H9 (cell line): ENCODE measurements around the gene TGFB3. TPM values are rescaled to one million over a fixed set of nuclear protein-coding genes. Genes with fewer than 3 reads are reported as not detected.

ENCODE experiments used
- DNase-seq: peaks from one replicate; pipeline ENCODE4 v3.0.0-alpha.2; 2017
- H2AFZ ChIP-seq: one replicate; pipeline ENCODE4 v1.6.1; 2013; ENCODE audit warnings: mild to moderate bottlenecking, low read length, control low read depth, moderate library complexity
- H2AK5ac ChIP-seq: 2 replicates; pipeline ENCODE4 v1.6.1; 2013; ENCODE audit warnings: low read length, control low read depth, mixed read lengths; ENCODE audit not compliant: insufficient read length
- H2BK120ac ChIP-seq: one replicate; pipeline ENCODE4 v1.6.1; 2013; ENCODE audit warnings: low read depth, mild to moderate bottlenecking, low read length, control low read depth, inconsistent platforms; ENCODE audit not compliant: poor library complexity, severe bottlenecking
- H2BK12ac ChIP-seq: 2 replicates; pipeline ENCODE4 v1.6.1; 2013; ENCODE audit warnings: low read length, control low read depth, mixed read lengths, low read depth; ENCODE audit not compliant: insufficient read length
- H2BK15ac ChIP-seq: 2 replicates; pipeline ENCODE4 v1.6.1; 2013; ENCODE audit warnings: low read depth, low read length, control low read depth
- H2BK20ac ChIP-seq: one replicate; pipeline ENCODE4 v1.6.1; 2013; ENCODE audit warnings: low read depth, mild to moderate bottlenecking, low read length, control low read depth, inconsistent platforms; ENCODE audit not compliant: poor library complexity, severe bottlenecking
- H2BK5ac ChIP-seq: 2 replicates; pipeline ENCODE4 v1.6.1; 2013; ENCODE audit warnings: low read length, control low read depth, mixed read lengths; ENCODE audit not compliant: insufficient read length
- H3K14ac ChIP-seq: 2 replicates; pipeline ENCODE4 v1.6.1; 2013; ENCODE audit warnings: low read length, control low read depth; ENCODE audit not compliant: insufficient read depth
- H3K18ac ChIP-seq: 2 replicates; pipeline ENCODE4 v1.6.1; 2013; ENCODE audit warnings: low read depth, mild to moderate bottlenecking, mixed read lengths, low read length, control low read depth; ENCODE audit not compliant: insufficient read length
- H3K23ac ChIP-seq: 2 replicates; pipeline ENCODE4 v1.6.1; 2013; ENCODE audit warnings: low read length, control low read depth, mixed read lengths, low read depth; ENCODE audit not compliant: insufficient read length
- H3K23me2 ChIP-seq: 2 replicates; pipeline ENCODE4 v1.6.1; 2013; ENCODE audit warnings: low read depth, mild to moderate bottlenecking, mixed read lengths, low read length, control low read depth; ENCODE audit not compliant: insufficient read length, poor library complexity, severe bottlenecking
- H3K27ac ChIP-seq: 2 replicates; pipeline ENCODE4 v1.5.1; 2013; ENCODE audit warnings: low read length, control low read depth, mixed read lengths, low read depth; ENCODE audit not compliant: insufficient read length
- H3K27me3 ChIP-seq: 2 replicates; pipeline ENCODE4 v1.6.1; 2013; ENCODE audit warnings: low read length, control low read depth, inconsistent platforms; ENCODE audit not compliant: insufficient read depth
- H3K4ac ChIP-seq: 2 replicates; pipeline ENCODE4 v1.6.1; 2013; ENCODE audit warnings: low read depth, mild to moderate bottlenecking, control low read depth, inconsistent platforms, low read length, moderate library complexity
- H3K4me1 ChIP-seq: 2 replicates; pipeline ENCODE4 v1.6.1; 2013; ENCODE audit warnings: low read length, control low read depth, inconsistent platforms; ENCODE audit not compliant: insufficient read depth
- H3K4me2 ChIP-seq: 2 replicates; pipeline ENCODE4 v1.6.1; 2013; ENCODE audit warnings: low read length, control low read depth, mixed read lengths; ENCODE audit not compliant: insufficient read length, insufficient read depth
- H3K56ac ChIP-seq: 2 replicates; pipeline ENCODE4 v1.6.1; 2013; ENCODE audit warnings: low read depth, mild to moderate bottlenecking, mixed read lengths, low read length, control low read depth; ENCODE audit not compliant: insufficient read length
- H3K79me1 ChIP-seq: 2 replicates; pipeline ENCODE4 v1.6.1; 2013; ENCODE audit warnings: low read depth, mild to moderate bottlenecking, moderate library complexity, low read length, control low read depth, inconsistent platforms; ENCODE audit not compliant: insufficient read depth, poor library complexity, severe bottlenecking
- H3K79me2 ChIP-seq: 2 replicates; pipeline ENCODE4 v1.6.1; 2013; ENCODE audit warnings: low read length, control low read depth, inconsistent platforms; ENCODE audit not compliant: insufficient read depth
- H3K9ac ChIP-seq: 2 replicates; pipeline ENCODE4 v1.6.1; 2013; ENCODE audit warnings: low read length, control low read depth, mixed read lengths; ENCODE audit not compliant: insufficient read length; ENCODE audit errors: extremely low read depth
- H3K9me3 ChIP-seq: one replicate; pipeline ENCODE4 v1.6.1; 2013; ENCODE audit warnings: low read depth, low read length, inconsistent platforms; ENCODE audit not compliant: control insufficient read depth
- H3T11ph ChIP-seq: one replicate; pipeline ENCODE4 v1.6.1; 2013; ENCODE audit warnings: mild to moderate bottlenecking, low read length, control low read depth, inconsistent platforms
- H4K20me1 ChIP-seq: one replicate; pipeline ENCODE4 v1.6.1; 2013; ENCODE audit not compliant: control insufficient read depth, insufficient read length, insufficient read depth
- H4K5ac ChIP-seq: 2 replicates; pipeline ENCODE4 v1.6.1; 2013; ENCODE audit warnings: low read depth, mild to moderate bottlenecking, mixed read lengths, low read length, control low read depth; ENCODE audit not compliant: insufficient read length
- H4K8ac ChIP-seq: replicated peaks from 2 replicates; pipeline ENCODE4 v1.6.1; 2013; ENCODE audit warnings: low read length, control low read depth, mixed read lengths, low read depth; ENCODE audit not compliant: insufficient read length
- H4K91ac ChIP-seq: 2 replicates; pipeline ENCODE4 v1.6.1; 2013; ENCODE audit warnings: low read depth, mild to moderate bottlenecking, moderate library complexity, mixed read lengths, low read length, control low read depth; ENCODE audit not compliant: insufficient read length
- H3K27ac Mint-ChIP-seq, 3 experiments: 2 replicates in 2 of 3; 3 replicates in 1 of 3; pipeline ENCODE4 v1.8.0; 2020 to 2021; ENCODE audit warnings: mixed read lengths in 3 of 3, mild to moderate bottlenecking in 1 of 3, moderate library complexity in 1 of 3
- H3K27me3 Mint-ChIP-seq: 2 replicates; pipeline ENCODE4 v1.8.0; 2021; ENCODE audit warnings: low read depth, mild to moderate bottlenecking, moderate library complexity, mixed read lengths
- H3K36me3 Mint-ChIP-seq, 3 experiments: 2 replicates in 2 of 3; 3 replicates in 1 of 3; pipeline ENCODE4 v1.8.0; 2020 to 2021; ENCODE audit warnings: low read depth in 3 of 3, mixed read lengths in 3 of 3; ENCODE audit not compliant: insufficient read depth in 1 of 3
- H3K4me1 Mint-ChIP-seq, 2 experiments: 2 replicates each; pipeline ENCODE4 v1.8.0; 2020; ENCODE audit warnings: mixed read lengths in 2 of 2
- H3K4me3 Mint-ChIP-seq, 2 experiments: 2 replicates in 1 of 2; 3 replicates in 1 of 2; pipeline ENCODE4 v1.8.0; 2020 to 2021; ENCODE audit warnings: mild to moderate bottlenecking in 2 of 2, mixed read lengths in 2 of 2, moderate library complexity in 1 of 2
- H3K9me3 Mint-ChIP-seq, 2 experiments: 2 replicates in 1 of 2; 3 replicates in 1 of 2; pipeline ENCODE4 v1.8.0; 2020; ENCODE audit warnings: mild to moderate bottlenecking in 2 of 2, mixed read lengths in 2 of 2, moderate library complexity in 1 of 2
- CTCF ChIP-seq: fragments of 200-600 bp; sonication (generic); conservative IDR thresholded peaks from 3 replicates; pipeline ENCODE4 v1.8.0; 2021; ENCODE audit warnings: antibody characterized with exemption, mild to moderate bottlenecking
- WGBS: extraction: QIAGEN DNeasy Blood & Tissue Kit; methylation state at CpG from one replicate; pipeline ENCODE4 v1.1.7; 2013; ENCODE audit warnings: missing lambda C conversion rate, low lambda C conversion rate, mixed read lengths; ENCODE audit not compliant: insufficient read length; ENCODE audit errors: extremely low coverage; 5-methylcytosine and 5-hydroxymethylcytosine counted together
- total RNA-seq: library from RNA; stranded (reverse); gene quantifications from 2 replicates; pipeline ENCODE4 v1.2.1, GENCODE V29; 2021

TGFB3 gene
- total RNA-seq, 1 experiment from 2014 or later: 0.37 TPM

DNA sequence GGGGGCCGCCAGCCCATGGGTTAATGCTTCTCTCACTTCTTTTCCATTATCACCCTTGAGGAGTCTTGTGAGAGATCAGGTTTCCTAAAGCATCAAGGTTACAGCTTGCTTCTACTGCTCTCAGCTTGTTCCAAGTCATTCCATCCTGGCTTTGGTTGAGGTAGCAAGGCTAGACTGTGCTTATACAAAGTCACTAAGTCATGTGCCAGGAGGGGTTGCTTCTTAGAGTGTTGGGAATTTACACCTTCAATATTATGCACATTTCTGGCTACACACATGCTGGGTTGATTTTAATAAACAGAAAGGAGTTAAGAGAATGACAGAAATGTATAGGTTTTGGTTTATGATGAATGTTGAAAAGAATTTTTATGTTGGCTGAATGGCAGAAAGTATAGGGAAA is 25.6 kb upstream of the TGFB3 start:
- Histone ChIP-seq H3K4me2 (no peak overlapping the region), H3K9me3 (no peaks in the 10 kb centered on the region), H2BK12ac (no peak overlapping the region), H3K27me3 (no peaks in the 10 kb centered on the region), H2BK120ac (no peak overlapping the region), H3K27ac (no peak overlapping the region), H2BK20ac (no peak overlapping the region), H2BK5ac (no peak overlapping the region), H3T11ph (no peak overlapping the region), H3K4ac (no peak overlapping the region), H4K8ac (no peak overlapping the region), H3K18ac (no peak overlapping the region), H3K4me1 (0 out of 2 replicates have a peak, but pooled peaks cover 2% of the 10 kb centered on the region), H4K5ac (no peak overlapping the region), H3K79me1 (no peaks in the 10 kb centered on the region), H2BK15ac (no peak overlapping the region), H2AFZ (no peak overlapping the region), H4K20me1 (no peaks in the 10 kb centered on the region), H3K23ac (no peak overlapping the region), H3K56ac (no peak overlapping the region), H3K23me2 (no peaks in the 10 kb centered on the region), H3K14ac (no peak overlapping the region), H3K9ac (no peak overlapping the region), H3K79me2 (no peaks in the 10 kb centered on the region), H4K91ac (no peak overlapping the region), H2AK5ac (no peak overlapping the region)
- peaks cover 7 to 8% of the 10 kb centered on the region in 2 experiments for H3K4me1 Mint-ChIP-seq
- no CpG with 5 or more reads among the region's 1 CpG for WGBS
- no peak overlapping the region; a peak in 1 of 7 replicates for H3K27ac Mint-ChIP-seq
- TF ChIP-seq CTCF: no peak
- DNase-seq: no peak
- H3K9me3 Mint-ChIP-seq: peaks cover 16% of the 10 kb centered on the region in 2 experiments
- H3K27me3 Mint-ChIP-seq: no peaks in the 10 kb centered on the region
- H3K4me3 Mint-ChIP-seq: no peak overlapping the region
- H3K36me3 Mint-ChIP-seq: peaks cover 28 to 41% (median 30%) of the 10 kb centered on the region in 3 experiments
